Skeletal muscle tissue (tissue), 5 donors: Measurements from ENCODE around the gene PPP2R2B. TPM values are rescaled to one million over a fixed set of nuclear protein-coding genes. Genes with fewer than 3 reads are reported as not detected.

ENCODE experiments used
- H3K27ac ChIP-seq: one replicate; pipeline ENCODE4 v1.7.0; 2013; ENCODE audit warnings: mild to moderate bottlenecking, low read depth, low read length, inconsistent platforms
- H3K27me3 ChIP-seq, 3 donors: one replicate each; pipeline ENCODE4 v1.7.0; 2013; ENCODE audit warnings: low read length in 3 of 3; ENCODE audit not compliant: control insufficient read depth in 3 of 3, insufficient read depth in 3 of 3
- H3K36me3 ChIP-seq, 3 donors: one replicate each; pipeline ENCODE4 v1.7.0; 2013; ENCODE audit warnings: low read length in 3 of 3; ENCODE audit not compliant: control insufficient read depth in 3 of 3, insufficient read depth in 3 of 3
- H3K4me1 ChIP-seq, 3 donors: one replicate each; pipeline ENCODE4 v1.7.0; 2013; ENCODE audit warnings: low read length in 3 of 3, mild to moderate bottlenecking in 3 of 3; ENCODE audit not compliant: control insufficient read depth in 3 of 3, insufficient read depth in 3 of 3
- H3K4me3 ChIP-seq, 3 donors: one replicate each; pipeline ENCODE4 v1.7.0; 2013; ENCODE audit warnings: low read length in 3 of 3
- H3K9ac ChIP-seq, 3 donors: one replicate each; pipeline ENCODE4 v1.7.0; 2013; ENCODE audit warnings: low read length in 3 of 3, mild to moderate bottlenecking in 3 of 3, moderate library complexity in 2 of 3, low read depth in 1 of 3
- H3K9me3 ChIP-seq, 3 donors: one replicate each; pipeline ENCODE4 v1.7.0; 2013; ENCODE audit warnings: low read length in 3 of 3; ENCODE audit not compliant: control insufficient read depth in 3 of 3
- small RNA-seq: library from RNA; depleted of rRNA; stranded (forward); fragments of <200 nt; gene quantifications from one replicate; pipeline ENCODE3, GENCODE V24; 2014
- total RNA-seq: library from RNA; depleted of rRNA; stranded (reverse); fragments of >200 nt; gene quantifications from one replicate; pipeline ENCODE4 v1.2.3, GENCODE V29; 2014
- donor health status: Osteomylitis.

Gene PPP2R2B
- total RNA-seq, 1 donor from 2014 or later = 4.7 TPM

DNA sequence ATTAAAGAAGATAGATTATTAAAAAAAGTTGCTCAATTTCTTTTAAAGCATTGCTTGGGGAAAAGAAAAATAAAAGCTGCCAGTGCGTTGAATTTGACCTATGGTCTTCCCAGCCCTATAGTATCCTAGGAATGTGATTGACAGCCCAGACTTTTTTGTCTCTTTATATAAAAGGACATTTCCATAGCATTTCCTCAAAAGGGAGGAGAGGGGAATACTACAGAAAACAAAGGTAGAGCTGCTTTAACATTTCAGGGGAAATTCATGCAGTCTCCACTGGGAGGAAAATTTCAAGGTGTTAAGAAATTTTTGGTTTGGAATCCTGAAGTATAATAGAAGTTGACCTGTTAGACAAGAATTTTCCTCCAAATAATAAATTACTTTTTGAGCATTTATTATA is 344.7 kb downstream of the PPP2R2B start:
- H3K27me3 ChIP-seq = no peaks in the 10 kb centered on the region
- no peak overlapping the region for H3K9ac ChIP-seq
- no peaks in the 10 kb centered on the region for H3K36me3 ChIP-seq
- no peak overlapping the region for H3K27ac ChIP-seq
- no peak overlapping the region for H3K4me3 ChIP-seq
- H3K4me1 ChIP-seq = no peaks in the 10 kb centered on the region
- H3K9me3 ChIP-seq = no peaks in the 10 kb centered on the region

DNA sequence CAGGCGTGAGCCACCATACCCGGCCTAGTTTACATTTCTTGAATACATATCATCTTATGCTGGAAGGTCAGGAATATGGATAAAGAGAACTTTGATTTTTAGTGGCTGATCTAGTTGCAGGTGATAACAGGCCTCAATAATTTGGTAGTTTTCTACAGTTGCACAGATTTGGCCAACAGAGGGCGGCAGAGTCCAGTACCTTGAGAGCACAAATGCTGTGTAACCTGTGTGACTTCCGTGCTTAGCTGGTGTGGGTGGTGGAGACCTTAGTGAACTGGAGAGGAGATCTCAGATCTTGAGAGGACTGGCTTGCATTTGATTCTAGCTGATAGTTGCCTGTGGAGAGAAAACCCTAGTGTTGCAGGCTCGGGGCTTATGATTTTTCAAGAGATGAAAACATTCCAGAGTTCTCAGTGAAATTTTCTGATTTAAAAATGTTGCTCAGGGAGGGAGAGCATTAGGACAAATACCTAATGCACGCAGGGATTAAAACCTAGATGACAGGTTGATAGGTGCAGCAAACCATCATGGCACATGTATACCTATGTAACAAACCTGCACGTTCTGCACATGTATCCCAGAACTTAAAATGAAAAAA is 345.2 kb downstream of the PPP2R2B start:
- Histone ChIP-seq H3K27me3 (no peaks in the 10 kb centered on the region), H3K4me3 (no peak overlapping the region), H3K9ac (no peak overlapping the region), H3K9me3 (no peaks in the 10 kb centered on the region), H3K36me3 (no peaks in the 10 kb centered on the region), H3K27ac (no peak overlapping the region), H3K4me1 (no peaks in the 10 kb centered on the region)

Small RNA genes lying within 50 kb of the gene (small RNA-seq; reads per million reads assigned to genes)
- not detected for gene RN7SL791P
